ENCODE measurements around the gene PLP2.

GRCh38 chrX:49157194-49157593 lies 14.5 kb upstream of the PLP2 start:
- TF ChIP-seq POLR2A (IDR thresholded peaks at IDR 0.05; ENCODE audit: low read depth, low read length) (no peak), POLR2AphosphoS5 (IDR thresholded peaks at IDR 0.05; ENCODE audit: low read depth, low read length) (no peak)
